Endothelial cell of umbilical vein (primary cell): Measurements from ENCODE around the gene THSD1. TPM values are rescaled to one million over a fixed set of nuclear protein-coding genes. Genes with fewer than 3 reads are reported as not detected.
A peak's percentile ranks its signal among the peaks of the same experiment; 100 is the strongest.

Source experiments
- BruUV-seq: library from RNA; stranded (reverse); fragments of 400-500 nt; replicated peaks from 2 replicates; lab custom pipeline; 2021; lab: Mats Ljungman, UMichigan
- CTCF ChIA-PET: fragments of 300-600, 350-600 bp; sonication (Branson Sonifier 250); formaldehyde crosslinking; loops from one replicate; lab custom pipeline; 2021; ENCODE audit warnings: antibody characterized with exemption, inconsistent platforms; lab: Charles Lee
- POLR2A ChIA-PET: fragments of 300-600, 350-600 bp; sonication (Branson Sonifier 250); formaldehyde crosslinking; loops from one replicate; lab custom pipeline; 2021; ENCODE audit warnings: antibody characterized with exemption, inconsistent platforms; lab: Charles Lee
- DNase-seq: peaks from one replicate; pipeline ENCODE4 v3.0.0-alpha.2; 2011; ENCODE audit warnings: low read depth, low spot score
- FAIRE-seq: peaks from 2 replicates; lab custom pipeline; 2011; peaks lifted over from hg19 to GRCh38; lab: Jason Lieb, UNC
- H2AFZ ChIP-seq: 2 replicates; pipeline ENCODE4 v1.6.0; 2012; ENCODE audit warnings: low read depth, low read length, control low read depth, inconsistent platforms
- H3K27ac ChIP-seq: 2 replicates; pipeline ENCODE4 v1.5.1; 2011; ENCODE audit warnings: low read depth, mild to moderate bottlenecking, control low read depth, low read length, moderate library complexity; ENCODE audit not compliant: insufficient read depth
- H3K27me3 ChIP-seq, 2 experiments: 2 replicates each; pipeline versions ENCODE4 v1.6.0 to v1.6.1; 2011; ENCODE audit warnings: low read length in 2 of 2, mixed read lengths in 1 of 2; ENCODE audit not compliant: control insufficient read depth in 2 of 2, insufficient read depth in 2 of 2
- H3K36me3 ChIP-seq, 2 experiments: 2 replicates in 1 of 2; 3 replicates in 1 of 2; pipeline ENCODE4 v1.5.1; 2011; ENCODE audit warnings: low read length in 2 of 2, mild to moderate bottlenecking in 1 of 2, moderate library complexity in 1 of 2; ENCODE audit not compliant: control insufficient read depth in 2 of 2, insufficient read depth in 2 of 2; ENCODE audit errors: extremely low read depth in 1 of 2
- H3K4me1 ChIP-seq: 3 replicates; pipeline ENCODE4 v1.5.1; 2011; ENCODE audit warnings: mild to moderate bottlenecking, low read length; ENCODE audit not compliant: control insufficient read depth, insufficient read depth; ENCODE audit errors: extremely low read depth
- H3K4me2 ChIP-seq: 2 replicates; pipeline ENCODE4 v1.6.1; 2011; ENCODE audit warnings: low read length, control low read depth, mixed read lengths; ENCODE audit not compliant: insufficient read depth
- H3K4me3 ChIP-seq, 3 experiments: fragments of 200-600 bp in 1 of 3; sonication (generic), shearing (Covaris generic) in 1 of 3; replicated peaks in 1 of 3; 2 replicates each; pipeline ENCODE4 v1.5.1; 2011 to 2016; ENCODE audit warnings: control low read depth in 3 of 3, low read length in 3 of 3, mild to moderate bottlenecking in 2 of 3, inconsistent platforms in 1 of 3, low read depth in 1 of 3, moderate library complexity in 1 of 3; ENCODE audit not compliant: insufficient read depth in 1 of 3
- H3K79me2 ChIP-seq: 2 replicates; pipeline ENCODE4 v1.6.0; 2012; ENCODE audit warnings: low read length, inconsistent platforms; ENCODE audit not compliant: control insufficient read depth, insufficient read depth
- H3K9ac ChIP-seq: replicated peaks from 2 replicates; pipeline ENCODE3; 2011; ENCODE audit warnings: low read length, control low read depth; ENCODE audit not compliant: insufficient read depth; ENCODE audit errors: extremely low read depth
- H3K9me1 ChIP-seq: replicated peaks from 3 replicates; pipeline ENCODE4 v1.6.0; 2011; ENCODE audit warnings: mild to moderate bottlenecking, low read length; ENCODE audit not compliant: control insufficient read depth, insufficient read depth; ENCODE audit errors: extremely low read depth
- H3K9me3 ChIP-seq: replicated peaks from 2 replicates; pipeline ENCODE4 v1.5.1; 2012; ENCODE audit warnings: low read length, inconsistent platforms; ENCODE audit not compliant: control insufficient read depth, insufficient read depth
- H4K20me1 ChIP-seq: replicated peaks from 2 replicates; pipeline ENCODE3; 2011; ENCODE audit warnings: mild to moderate bottlenecking, low read length; ENCODE audit not compliant: control insufficient read depth, insufficient read depth; ENCODE audit errors: extremely low read depth
- EZH2 ChIP-seq: IDR thresholded peaks from 2 replicates; pipeline ENCODE4 v1.6.1; 2012; ENCODE audit warnings: borderline replicate concordance, low read depth, mild to moderate bottlenecking, moderate library complexity, low read length, inconsistent platforms; ENCODE audit not compliant: severe bottlenecking
- FOS ChIP-seq: IDR thresholded peaks from 2 replicates; pipeline ENCODE4 v1.6.1; 2011; ENCODE audit warnings: mild to moderate bottlenecking, low read length, moderate library complexity, borderline replicate concordance; ENCODE audit not compliant: insufficient read depth
- GATA2 ChIP-seq: IDR thresholded peaks from 2 replicates; pipeline ENCODE4 v1.7.0; 2011; ENCODE audit warnings: low read depth, mild to moderate bottlenecking, moderate library complexity, mixed read lengths, low read length; ENCODE audit not compliant: insufficient read length, insufficient read depth
- JUN ChIP-seq: IDR thresholded peaks from 2 replicates; pipeline ENCODE4 v1.6.1; 2011; ENCODE audit warnings: borderline replicate concordance, low read depth; ENCODE audit not compliant: insufficient read length, insufficient read depth
- MYC ChIP-seq: IDR thresholded peaks from one replicate; pipeline ENCODE4 v1.6.1; 2011; ENCODE audit warnings: mild to moderate bottlenecking, low read depth, low read length
- POLR2A ChIP-seq: IDR thresholded peaks from 2 replicates; pipeline ENCODE4 v1.6.1; 2012; ENCODE audit warnings: low read depth, mild to moderate bottlenecking, control low read depth, low read length
- POLR2AphosphoS5 ChIP-seq: IDR thresholded peaks from 2 replicates; pipeline ENCODE4 v1.6.1; 2012; ENCODE audit warnings: low read depth, mild to moderate bottlenecking, control low read depth, low read length, moderate library complexity; ENCODE audit not compliant: insufficient read depth
- dilution Hi-C: fragments of 300-500 bp; cut with MboI; formaldehyde crosslinking; loops from one replicate; pipeline ENCODE4 v1.15.0; 2019; ENCODE audit warnings: low sequenced_read_pairs; ENCODE audit not compliant: extremely low pct_ligation_motif_present
- intact Hi-C: fragments of 100-400 bp; cut with micrococcal nuclease; formaldehyde crosslinking; loops from one replicate; pipeline ENCODE4 v1.10.0; 2022
- polyA plus RNA-seq, 4 experiments: library from polyadenylated mRNA; depleted of rRNA in 3 of 4; stranded (reverse) in 3 of 4; unstranded in 1 of 4; fragments of >200 nt; gene quantifications; 2 replicates each; pipeline versions ENCODE4 v1.2.1 to v1.2.3, GENCODE V29; 2011 to 2012; ENCODE audit warnings: missing spikeins in 1 of 4
- total RNA-seq: library from RNA; stranded (reverse); gene quantifications from 2 replicates; pipeline ENCODE4 v1.2.3, GENCODE V29; 2021
- TF ChIP-seq, protein P1 (sequence below): IDR thresholded peaks from 2 replicates; pipeline ENCODE4 v1.6.1; 2011; ENCODE audit not compliant: insufficient read depth, insufficient read length
- TF ChIP-seq, protein P2 (sequence below), 2 donors: IDR thresholded peaks; 1 replicate in 1 of 2; 2 replicates in 1 of 2; pipeline ENCODE4 v1.5.1; 2011; ENCODE audit warnings: low read length in 2 of 2, mild to moderate bottlenecking in 2 of 2, moderate library complexity in 2 of 2, control low read depth in 1 of 2, inconsistent platforms in 1 of 2, low read depth in 1 of 2; ENCODE audit not compliant: insufficient read depth in 1 of 2; ENCODE audit errors: extremely low read depth in 1 of 2

The THSD1 gene
- total and polyA plus RNA-seq, 2 donors (not counting 3 experiments of a cell fraction or from before 2014, with no cell fraction given): 25.4 to 27.6 TPM

DNA sequence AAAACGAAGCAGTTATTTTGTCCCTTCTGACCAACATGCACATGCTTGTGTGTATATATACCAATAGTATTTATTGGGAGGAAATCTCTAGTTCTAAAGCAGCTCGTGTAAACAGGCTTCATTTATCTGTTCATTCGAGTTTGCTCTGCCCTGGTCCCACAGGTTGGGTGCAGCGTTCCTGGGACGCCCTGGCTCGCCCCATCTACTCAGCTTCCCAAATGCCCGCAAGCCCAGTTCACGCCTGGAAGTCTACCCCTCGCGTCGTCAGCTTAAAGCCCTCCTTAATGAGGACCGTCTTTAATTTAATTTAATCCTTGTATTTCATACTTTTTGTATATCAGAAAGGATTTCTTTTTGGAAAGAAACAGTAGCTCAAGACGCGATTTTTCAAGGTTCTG, 604 bp downstream of the THSD1 start:
- peaks cover 0 to 3% of the 10 kb centered on the region in 2 experiments for H3K36me3 ChIP-seq
- H3K27me3 ChIP-seq: no peaks in the 10 kb centered on the region
- H3K4me2 ChIP-seq: peak overlapping the region; percentile 99
- no peaks in the 10 kb centered on the region for H3K9me1 ChIP-seq
- DNase-seq (peak; percentile 52), FAIRE-seq (no peak)
- peak overlapping the region; percentile 71 to 99 (median 74) for H3K4me3 ChIP-seq
- BruUV-seq: TSS peak; percentile 42
- H3K79me2 ChIP-seq: peaks cover 19% of the 10 kb centered on the region
- H3K27ac ChIP-seq: peak overlapping the region; percentile 81
- no peaks in the 10 kb centered on the region for H4K20me1 ChIP-seq
- dilution Hi-C loops: no loop called here
- TF ChIP-seq POLR2A (no peak), EZH2 (no peak), JUN (no peak), FOS (no peak), GATA2 (no peak), POLR2AphosphoS5 (no peak), MYC (no peak)
- TF ChIP-seq, protein P1, sequence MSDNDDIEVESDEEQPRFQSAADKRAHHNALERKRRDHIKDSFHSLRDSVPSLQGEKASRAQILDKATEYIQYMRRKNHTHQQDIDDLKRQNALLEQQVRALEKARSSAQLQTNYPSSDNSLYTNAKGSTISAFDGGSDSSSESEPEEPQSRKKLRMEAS: no peak
- TF ChIP-seq, protein P2, sequence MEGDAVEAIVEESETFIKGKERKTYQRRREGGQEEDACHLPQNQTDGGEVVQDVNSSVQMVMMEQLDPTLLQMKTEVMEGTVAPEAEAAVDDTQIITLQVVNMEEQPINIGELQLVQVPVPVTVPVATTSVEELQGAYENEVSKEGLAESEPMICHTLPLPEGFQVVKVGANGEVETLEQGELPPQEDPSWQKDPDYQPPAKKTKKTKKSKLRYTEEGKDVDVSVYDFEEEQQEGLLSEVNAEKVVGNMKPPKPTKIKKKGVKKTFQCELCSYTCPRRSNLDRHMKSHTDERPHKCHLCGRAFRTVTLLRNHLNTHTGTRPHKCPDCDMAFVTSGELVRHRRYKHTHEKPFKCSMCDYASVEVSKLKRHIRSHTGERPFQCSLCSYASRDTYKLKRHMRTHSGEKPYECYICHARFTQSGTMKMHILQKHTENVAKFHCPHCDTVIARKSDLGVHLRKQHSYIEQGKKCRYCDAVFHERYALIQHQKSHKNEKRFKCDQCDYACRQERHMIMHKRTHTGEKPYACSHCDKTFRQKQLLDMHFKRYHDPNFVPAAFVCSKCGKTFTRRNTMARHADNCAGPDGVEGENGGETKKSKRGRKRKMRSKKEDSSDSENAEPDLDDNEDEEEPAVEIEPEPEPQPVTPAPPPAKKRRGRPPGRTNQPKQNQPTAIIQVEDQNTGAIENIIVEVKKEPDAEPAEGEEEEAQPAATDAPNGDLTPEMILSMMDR (IDR thresholded peaks at IDR 0.05; ENCODE audit: extremely low read depth in 1 of 2, insufficient read depth in 1 of 2, low read depth in 1 of 2, low read length in 2 of 2): no peak
- H3K4me1 ChIP-seq: peaks cover 21% of the 10 kb centered on the region
- CTCF ChIA-PET: interaction anchor here (1.0 to 11.9 kb wide), 6 partner anchors 10 to 44 kb away, joined by 3 to 142 read pairs (median 6); partner anchors contain the start of gene VPS36
- peak overlapping the region; percentile 76 for H2AFZ ChIP-seq
- no peaks in the 10 kb centered on the region for H3K9me3 ChIP-seq
- intact Hi-C loops: loop anchor here (2.0 kb wide), 2 partner anchors 31 to 61 kb away; no protein-coding TSS in a partner anchor
- POLR2A ChIA-PET: interaction anchor here (0.7 to 2.9 kb wide), 4 partner anchors 13 to 44 kb away, joined by 3 to 16 read pairs (median 6); partner anchors contain the start of gene VPS36
- peak overlapping the region; percentile 96 for H3K9ac ChIP-seq
